Tibial nerve (tissue), 4 donors: ENCODE measurements around the gene HARS2. TPM values are rescaled to one million over a fixed set of nuclear protein-coding genes. Genes with fewer than 3 reads are reported as not detected.
"Not testable (repeated sequence)": the region's sequence is repeated elsewhere in the genome, so short reads cannot be mapped to it uniquely, and the experiment has no call there.

Experiments
- DNase-seq, 2 donors: peaks; one replicate each; pipeline ENCODE4 v3.0.0-alpha.2; 2019; ENCODE audit warnings: low spot score in 2 of 2
- H3K27ac ChIP-seq, 4 donors: fragments of 200-600 bp; sonication (generic) in 3 of 4; one replicate each; pipeline ENCODE4 v1.5.1; 2017 to 2019; ENCODE audit warnings: mild to moderate bottlenecking in 1 of 4
- H3K27me3 ChIP-seq, 2 donors: fragments of 200-600 bp; sonication (generic) in 1 of 2; one replicate each; pipeline versions ENCODE4 v1.5.1 to v1.6.0; 2017 to 2019
- H3K36me3 ChIP-seq, 3 donors: fragments of 200-600 bp; sonication (generic); one replicate each; pipeline ENCODE4 v1.5.1; 2018 to 2019
- H3K4me1 ChIP-seq, 4 donors: fragments of 200-600 bp; sonication (generic) in 3 of 4; one replicate each; pipeline ENCODE4 v1.5.1; 2017 to 2019
- H3K4me3 ChIP-seq, 4 donors: fragments of 200-600 bp; sonication (generic) in 3 of 4; one replicate each; pipeline ENCODE4 v1.5.1; 2017 to 2019; ENCODE audit warnings: mild to moderate bottlenecking in 1 of 4, moderate library complexity in 1 of 4
- H3K9me3 ChIP-seq, 4 donors: fragments of 200-600 bp; sonication (generic) in 3 of 4; one replicate each; pipeline ENCODE4 v1.5.1; 2017 to 2019
- EP300 ChIP-seq, 2 donors: sonication (generic); formaldehyde crosslinking; IDR thresholded peaks; one replicate each; pipeline ENCODE4 v1.6.1; 2017; ENCODE audit warnings: antibody characterized with exemption in 2 of 2, mild to moderate bottlenecking in 1 of 2
- POLR2A ChIP-seq, 2 donors: fragments of 450-650 bp; IDR thresholded peaks; one replicate each; pipeline ENCODE4 v1.6.1; 2017; ENCODE audit warnings: antibody characterized with exemption in 2 of 2, mild to moderate bottlenecking in 2 of 2, moderate library complexity in 2 of 2
- WGBS, 2 donors: methylation state at CpG; one replicate each; pipeline ENCODE4 v1.1.5; 2018; 5-methylcytosine and 5-hydroxymethylcytosine counted together
- total RNA-seq, 4 donors: library from RNA; depleted of rRNA; stranded (reverse); fragments of >200 nt; gene quantifications; one replicate each; pipeline ENCODE4 v1.1.0, GENCODE V29; 2016
- TF ChIP-seq, protein P1 (sequence below), 5 experiments: fragments of 200-600 bp in 3 of 5; fragments of 450-650 bp in 2 of 5; sonication (generic) in 3 of 5; IDR thresholded peaks; one replicate each; pipeline ENCODE4 v1.5.1; 2016 to 2019; ENCODE audit warnings: antibody characterized with exemption in 5 of 5, mild to moderate bottlenecking in 3 of 5, moderate library complexity in 2 of 5

The HARS2 gene
- total RNA-seq, 4 donors from 2014 or later, result 33.9 to 41.2 (median 35.1) TPM

DNA sequence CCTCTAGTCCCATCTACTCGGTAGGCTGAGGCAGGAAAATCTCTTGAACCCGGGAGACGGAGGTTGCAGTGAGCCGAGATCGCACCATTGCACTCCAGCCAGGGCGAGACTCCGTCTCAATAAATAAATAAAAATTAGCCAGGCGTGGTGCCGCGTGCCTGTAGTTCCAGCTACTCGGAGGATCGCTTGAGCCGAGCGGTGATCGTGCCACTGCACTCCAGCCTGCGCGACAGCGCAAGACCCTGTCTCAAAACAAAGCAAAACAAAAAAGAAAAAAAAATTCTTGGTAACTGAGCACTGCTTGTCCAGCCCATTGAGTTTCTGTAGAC lies 27.3 kb upstream of the HARS2 start:
- Histone ChIP-seq H3K4me1 (peaks cover 0 to 30% (median 16%) of the 10 kb centered on the region in 4 donors), H3K27ac (peak overlapping the region; percentile 80 to 96 (median 92)), H3K4me3 (peak overlapping the region; percentile 69 to 91 (median 80)), H3K9me3 (no peaks in the 10 kb centered on the region), H3K36me3 (peaks cover 4 to 65% (median 33%) of the 10 kb centered on the region in 3 donors), H3K27me3 (no peaks in the 10 kb centered on the region)
- TF ChIP-seq POLR2A (IDR thresholded peaks at IDR 0.05), result no peak
- TF ChIP-seq EP300 (IDR thresholded peaks at IDR 0.05), result no peak
- TF ChIP-seq, protein P1, sequence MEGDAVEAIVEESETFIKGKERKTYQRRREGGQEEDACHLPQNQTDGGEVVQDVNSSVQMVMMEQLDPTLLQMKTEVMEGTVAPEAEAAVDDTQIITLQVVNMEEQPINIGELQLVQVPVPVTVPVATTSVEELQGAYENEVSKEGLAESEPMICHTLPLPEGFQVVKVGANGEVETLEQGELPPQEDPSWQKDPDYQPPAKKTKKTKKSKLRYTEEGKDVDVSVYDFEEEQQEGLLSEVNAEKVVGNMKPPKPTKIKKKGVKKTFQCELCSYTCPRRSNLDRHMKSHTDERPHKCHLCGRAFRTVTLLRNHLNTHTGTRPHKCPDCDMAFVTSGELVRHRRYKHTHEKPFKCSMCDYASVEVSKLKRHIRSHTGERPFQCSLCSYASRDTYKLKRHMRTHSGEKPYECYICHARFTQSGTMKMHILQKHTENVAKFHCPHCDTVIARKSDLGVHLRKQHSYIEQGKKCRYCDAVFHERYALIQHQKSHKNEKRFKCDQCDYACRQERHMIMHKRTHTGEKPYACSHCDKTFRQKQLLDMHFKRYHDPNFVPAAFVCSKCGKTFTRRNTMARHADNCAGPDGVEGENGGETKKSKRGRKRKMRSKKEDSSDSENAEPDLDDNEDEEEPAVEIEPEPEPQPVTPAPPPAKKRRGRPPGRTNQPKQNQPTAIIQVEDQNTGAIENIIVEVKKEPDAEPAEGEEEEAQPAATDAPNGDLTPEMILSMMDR (IDR thresholded peaks at IDR 0.05), result no peak
- WGBS, 2 donors, result 8 to 29% methylated on average over 18 of the region's 18 CpGs
- DNase-seq, result no peak

- Histone ChIP-seq H3K4me3 (peak within 1 kb of the TSS; percentile 69 to 91 (median 80)), H3K27me3 (no peaks in the 10 kb centered on the region), H3K27ac (peak within 1 kb of the TSS; percentile 80 to 96 (median 92)), H3K4me1 (peaks cover 0 to 30% (median 16%) of the 10 kb centered on the region in 4 donors), H3K36me3 (peaks cover 0 to 65% (median 33%) of the 10 kb centered on the region in 3 donors), H3K9me3 (no peaks in the 10 kb centered on the region)
- peak; percentile 93 to 94 for DNase-seq
- 1% methylated on average over 26 to 49 of the region's 54 CpGs for WGBS, 2 donors
- TF ChIP-seq POLR2A (IDR thresholded peaks at IDR 0.05) (peak; percentile 44 to 81), EP300 (IDR thresholded peaks at IDR 0.05) (peak; percentile 75 to 97)
- TF ChIP-seq, protein P1 (IDR thresholded peaks at IDR 0.05), result no peak
Observed at GRCh38 chr5:140664359-140665119, 26.7 kb upstream of the HARS2 start, which contains the start of gene WDR55. WDR55 (plus strand) TSS chr5:140664904; CDS start chr5:140664913, 9 bp downstream.

DNA sequence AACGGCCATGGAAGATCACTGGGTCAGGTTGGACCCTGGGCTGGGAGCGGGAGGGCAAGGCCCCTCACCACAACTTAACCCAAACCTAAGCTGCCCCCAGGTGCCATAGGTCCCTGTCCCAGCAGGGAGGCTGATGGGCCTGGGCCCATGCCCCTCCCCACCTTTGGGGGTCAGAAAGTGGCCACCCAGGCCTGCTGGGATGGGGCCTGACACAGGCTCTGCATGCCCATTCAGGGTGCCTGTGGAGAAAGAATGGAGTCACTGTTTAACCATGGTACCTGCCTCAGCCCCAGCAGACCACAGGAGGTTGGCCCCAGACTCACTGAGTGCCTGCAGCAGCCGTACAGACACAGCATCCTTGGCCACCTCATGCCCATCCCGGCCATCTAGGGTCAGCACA lies 20.2 kb upstream of the HARS2 start:
- 74 to 89% methylated on average over 2 of the region's 4 CpGs for WGBS, 2 donors
- H3K27ac ChIP-seq, DNase-seq, H3K27me3 ChIP-seq, H3K4me3 ChIP-seq, H3K9me3 ChIP-seq: not testable (repeated sequence)
- Histone ChIP-seq H3K4me1 (peaks cover 0 to 15% (median 6%) of the 10 kb centered on the region in 4 donors), H3K36me3 (peaks cover 0 to 91% (median 17%) of the 10 kb centered on the region in 3 donors)

GRCh38 chr5:140671472-140672125 lies 19.7 kb upstream of the HARS2 start:
- H3K4me1 ChIP-seq, result peaks cover 0 to 9% (median 1%) of the 10 kb centered on the region in 4 donors
- no peak for DNase-seq
- peaks cover 2 to 97% (median 17%) of the 10 kb centered on the region in 3 donors for H3K36me3 ChIP-seq
- TF ChIP-seq, protein P1 (IDR thresholded peaks at IDR 0.05), result no peak
- TF ChIP-seq EP300 (IDR thresholded peaks at IDR 0.05), result no peak
- no peak for TF ChIP-seq POLR2A (IDR thresholded peaks at IDR 0.05)
- H3K4me3 ChIP-seq, result no peak overlapping the region
- 97 to 99% methylated on average over 4 of the region's 7 CpGs for WGBS, 2 donors
- H3K27me3 ChIP-seq, result no peaks in the 10 kb centered on the region
- H3K27ac ChIP-seq, result no peak overlapping the region
- H3K9me3 ChIP-seq, result no peaks in the 10 kb centered on the region

DNA sequence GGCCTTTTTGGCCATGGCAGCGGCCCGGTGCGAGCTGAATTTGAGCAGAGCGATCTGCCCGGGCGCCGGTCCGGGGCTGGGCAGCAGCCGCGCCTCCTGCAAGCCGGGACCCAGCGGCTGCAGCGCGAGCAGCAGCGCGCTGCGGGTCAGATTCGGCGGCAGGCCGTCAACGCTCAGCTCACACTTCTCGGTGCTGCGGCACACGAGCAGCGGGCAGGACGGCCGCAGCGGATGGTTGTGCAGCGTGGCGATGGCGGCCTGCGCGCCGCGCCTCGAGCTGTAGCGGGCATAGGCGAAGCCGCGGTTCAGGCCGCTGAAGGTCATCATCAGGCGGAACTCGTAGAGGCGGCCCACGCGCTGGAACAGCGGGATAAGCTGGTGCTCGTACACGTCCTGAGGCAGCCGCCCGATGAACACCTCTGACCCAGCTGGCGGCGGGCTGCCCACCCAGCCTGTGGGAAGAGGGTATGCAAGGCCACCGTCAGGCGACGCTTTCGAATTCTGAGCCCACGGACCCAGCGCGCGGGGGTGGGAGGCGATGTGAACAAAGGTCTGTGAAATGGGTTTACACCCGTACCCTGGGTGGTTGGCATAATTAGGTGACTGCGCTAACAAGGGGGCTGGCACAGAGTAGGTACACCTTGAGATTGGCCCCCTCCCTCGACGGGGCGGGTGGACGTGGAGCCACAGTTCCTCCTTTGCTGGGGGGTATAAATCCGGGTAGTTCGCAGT lies 18.6 kb upstream of the HARS2 start:
- 42 to 65% methylated on average over 28 to 38 of the region's 70 CpGs for WGBS, 2 donors

More for the DNA sequence above, 18.6 kb upstream of the HARS2 start:
- DNase-seq, result no peak
- Histone ChIP-seq H3K9me3 (no peaks in the 10 kb centered on the region), H3K4me3 (no peak overlapping the region), H3K4me1 (no peaks in the 10 kb centered on the region), H3K27me3 (no peaks in the 10 kb centered on the region), H3K36me3 (peaks cover 7 to 99% (median 17%) of the 10 kb centered on the region in 3 donors), H3K27ac (no peak overlapping the region)
- TF ChIP-seq POLR2A (IDR thresholded peaks at IDR 0.05) (no peak), EP300 (IDR thresholded peaks at IDR 0.05) (no peak)
- TF ChIP-seq, protein P1 (IDR thresholded peaks at IDR 0.05), result no peak
